Ectodermal cell (in vitro differentiated cells): ENCODE measurements around the gene SFSWAP.

ENCODE experiments used
- H3K27ac ChIP-seq: 2 replicates; pipeline ENCODE4 v1.7.0; 2013; ENCODE audit warnings: mild to moderate bottlenecking, low read depth, low read length; ENCODE audit not compliant: insufficient read depth, poor library complexity, severe bottlenecking
- H3K27me3 ChIP-seq: 2 replicates; pipeline ENCODE4 v1.7.0; 2013; ENCODE audit warnings: mild to moderate bottlenecking, low read length; ENCODE audit not compliant: insufficient read depth, control insufficient read depth, poor library complexity, severe bottlenecking
- H3K36me3 ChIP-seq: one replicate; pipeline ENCODE4 v1.7.0; 2013; ENCODE audit warnings: low read length; ENCODE audit not compliant: control insufficient read depth, insufficient read depth
- H3K4me1 ChIP-seq: one replicate; pipeline ENCODE4 v1.7.0; 2013; ENCODE audit warnings: low read length; ENCODE audit not compliant: control insufficient read depth, insufficient read depth
- H3K4me3 ChIP-seq: 2 replicates; pipeline ENCODE4 v1.7.0; 2013; ENCODE audit warnings: low read depth, low read length, control low read depth; ENCODE audit not compliant: insufficient read depth
- H3K9me3 ChIP-seq: 2 replicates; pipeline ENCODE4 v1.7.0; 2013; ENCODE audit warnings: mild to moderate bottlenecking, low read length, moderate library complexity; ENCODE audit not compliant: control insufficient read depth
- WGBS, 2 experiments: methylation state at CpG; one replicate each; pipeline ENCODE4 v1.1.7; 2013; ENCODE audit warnings: missing lambda C conversion rate in 2 of 2; 5-methylcytosine and 5-hydroxymethylcytosine counted together

Gene SFSWAP

DNA sequence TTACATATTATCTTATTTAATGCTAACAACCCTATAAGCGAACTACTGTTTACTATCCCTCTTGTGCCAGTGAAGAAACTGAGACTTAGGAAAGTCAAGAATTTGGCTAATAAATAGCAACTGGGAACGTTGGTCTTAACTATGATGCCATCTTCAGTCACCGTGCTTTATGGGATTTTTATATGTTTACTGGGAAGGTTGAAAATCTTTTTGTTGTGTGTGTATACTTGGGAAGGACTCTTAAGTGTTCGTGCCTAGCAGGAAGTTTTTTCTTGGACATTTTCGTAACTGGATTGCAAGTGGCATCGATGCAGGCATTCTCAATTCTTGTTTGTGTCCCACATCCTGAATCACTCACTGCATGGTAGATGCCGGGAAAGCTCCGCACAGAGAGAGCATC lies 9.4 kb downstream of the SFSWAP start:
- H3K27me3 ChIP-seq = no peaks in the 10 kb centered on the region
- no peaks in the 10 kb centered on the region for H3K9me3 ChIP-seq
- H3K4me1 ChIP-seq = peaks cover 13% of the 10 kb centered on the region
- peaks cover 51% of the 10 kb centered on the region for H3K36me3 ChIP-seq
- H3K4me3 ChIP-seq = no peak overlapping the region
- WGBS, 2 experiments = 95 to 96% methylated on average over 8 of the region's 8 CpGs
- H3K27ac ChIP-seq = no peak overlapping the region

- Histone ChIP-seq H3K4me3 (no peak overlapping the region), H3K27ac (no peak overlapping the region), H3K27me3 (no peaks in the 10 kb centered on the region), H3K4me1 (peaks cover 13% of the 10 kb centered on the region), H3K9me3 (no peaks in the 10 kb centered on the region), H3K36me3 (peaks cover 49% of the 10 kb centered on the region)
- 90 to 93% methylated on average over 7 of the region's 7 CpGs for WGBS, 2 experiments
These were observed 10.0 kb downstream of the SFSWAP start for GRCh38 chr12:131720921-131721320.

- Histone ChIP-seq H3K9me3 (no peaks in the 10 kb centered on the region), H3K27me3 (no peaks in the 10 kb centered on the region), H3K27ac (no peak overlapping the region), H3K4me3 (no peak overlapping the region), H3K4me1 (peaks cover 13% of the 10 kb centered on the region), H3K36me3 (peaks cover 46% of the 10 kb centered on the region)
- WGBS, 2 experiments = 67% methylated on average over 1 of the region's 1 CpG; no CpG with 5 or more reads in 1 of the 2 experiments
These were observed 10.7 kb downstream of the SFSWAP start for GRCh38 chr12:131721548-131721947.

- Histone ChIP-seq H3K27ac (peak overlapping the region; percentile 22), H3K9me3 (no peaks in the 10 kb centered on the region), H3K36me3 (peaks cover 54% of the 10 kb centered on the region), H3K4me3 (no peak overlapping the region), H3K27me3 (no peaks in the 10 kb centered on the region), H3K4me1 (peaks cover 13% of the 10 kb centered on the region)
- WGBS, 2 experiments = 5 to 11% methylated on average over 4 to 5 of the region's 5 CpGs
These were observed 12.6 kb downstream of the SFSWAP start for GRCh38 chr12:131723532-131723931.

DNA sequence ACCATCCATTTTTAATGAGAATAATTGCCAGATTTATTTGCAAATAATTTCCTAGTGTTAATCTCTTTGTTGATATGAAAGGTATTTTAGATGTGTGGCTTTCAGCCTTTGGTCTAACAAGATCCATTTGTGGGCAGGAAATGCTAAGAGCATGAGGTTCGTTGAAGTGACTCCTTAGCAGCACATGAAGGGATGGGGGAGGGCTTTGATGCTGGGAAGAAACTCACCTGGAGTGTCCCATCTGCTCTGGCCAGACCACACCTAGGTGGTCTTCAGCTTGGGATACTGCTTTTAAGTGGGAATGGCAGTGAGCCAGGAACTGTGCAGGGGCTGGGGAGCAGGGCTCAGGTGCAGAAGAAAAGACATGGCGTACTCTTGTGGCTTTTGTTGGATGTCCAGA lies 13.6 kb downstream of the SFSWAP start:
- H3K27ac ChIP-seq = no peak overlapping the region
- no peak overlapping the region for H3K4me3 ChIP-seq
- peaks cover 13% of the 10 kb centered on the region for H3K4me1 ChIP-seq
- WGBS, 2 experiments = 79 to 80% methylated on average over 2 of the region's 2 CpGs
- no peaks in the 10 kb centered on the region for H3K9me3 ChIP-seq
- H3K36me3 ChIP-seq = peaks cover 47% of the 10 kb centered on the region
- H3K27me3 ChIP-seq = no peaks in the 10 kb centered on the region

GRCh38 chr12:131725503-131725902 lies 14.6 kb downstream of the SFSWAP start:
- Histone ChIP-seq H3K27ac (no peak overlapping the region), H3K4me3 (no peak overlapping the region), H3K36me3 (peaks cover 47% of the 10 kb centered on the region), H3K27me3 (no peaks in the 10 kb centered on the region), H3K4me1 (peaks cover 13% of the 10 kb centered on the region), H3K9me3 (no peaks in the 10 kb centered on the region)
- WGBS, 2 experiments = 95 to 96% methylated on average over 9 to 11 of the region's 11 CpGs

GRCh38 chr12:131728720-131729119 lies 17.8 kb downstream of the SFSWAP start:
- Histone ChIP-seq H3K9me3 (no peaks in the 10 kb centered on the region), H3K27me3 (no peaks in the 10 kb centered on the region), H3K27ac (no peak overlapping the region), H3K4me1 (peaks cover 4% of the 10 kb centered on the region), H3K36me3 (peaks cover 58% of the 10 kb centered on the region), H3K4me3 (no peak overlapping the region)
- 82 to 86% methylated on average over 8 of the region's 8 CpGs for WGBS, 2 experiments

- Histone ChIP-seq H3K4me3 (no peak overlapping the region), H3K4me1 (no peaks in the 10 kb centered on the region), H3K9me3 (no peaks in the 10 kb centered on the region), H3K36me3 (peaks cover 62% of the 10 kb centered on the region), H3K27ac (no peak overlapping the region), H3K27me3 (no peaks in the 10 kb centered on the region)
- 36 to 41% methylated on average over 9 of the region's 9 CpGs for WGBS, 2 experiments
These were observed 18.5 kb downstream of the SFSWAP start for GRCh38 chr12:131729254-131729955.

GRCh38 chr12:131732996-131733615 lies 22.2 kb downstream of the SFSWAP start:
- H3K4me3 ChIP-seq = no peak overlapping the region
- peaks cover 46% of the 10 kb centered on the region for H3K36me3 ChIP-seq
- H3K9me3 ChIP-seq = no peaks in the 10 kb centered on the region
- H3K4me1 ChIP-seq = no peaks in the 10 kb centered on the region
- 93 to 94% methylated on average over 21 of the region's 21 CpGs for WGBS, 2 experiments
- H3K27ac ChIP-seq = no peak overlapping the region
- H3K27me3 ChIP-seq = no peaks in the 10 kb centered on the region

GRCh38 chr12:131733874-131734273 lies 23.0 kb downstream of the SFSWAP start:
- Histone ChIP-seq H3K27ac (no peak overlapping the region), H3K36me3 (peaks cover 44% of the 10 kb centered on the region), H3K4me1 (no peaks in the 10 kb centered on the region), H3K27me3 (no peaks in the 10 kb centered on the region), H3K9me3 (no peaks in the 10 kb centered on the region), H3K4me3 (no peak overlapping the region)
- 88 to 91% methylated on average over 10 of the region's 10 CpGs for WGBS, 2 experiments
